Activated T-cell treated with anti-CD3 and anti-CD28 coated beads, Interleukin-2, amount 50 U/mL, for 48 hours (primary cell): ENCODE results near the gene FXYD6.

ENCODE experiments used
- DNase-seq, 2 experiments: peaks; one replicate each; pipeline ENCODE4 v3.0.0-alpha.2; 2020

Gene FXYD6

GRCh38 chr11:117909611-117910382 lies 33.3 kb upstream of the FXYD6 start:
- DNase-seq = no peak

GRCh38 chr11:117908959-117909610 lies 32.6 kb upstream of the FXYD6 start:
- no peak for DNase-seq

- no peak for DNase-seq
These were observed 31.8 kb upstream of the FXYD6 start for GRCh38 chr11:117908109-117908895.

GRCh38 chr11:117907276-117908108 lies 31.0 kb upstream of the FXYD6 start:
- peak; percentile 84 to 87 for DNase-seq

GRCh38 chr11:117906710-117907109 lies 30.3 kb upstream of the FXYD6 start:
- DNase-seq = no peak

- no peak for DNase-seq
These were observed 29.7 kb upstream of the FXYD6 start for GRCh38 chr11:117906126-117906525.

- no peak for DNase-seq
These were observed 29.1 kb upstream of the FXYD6 start for GRCh38 chr11:117905524-117905923.

- DNase-seq = no peak
These were observed 27.3 kb upstream of the FXYD6 start for GRCh38 chr11:117903505-117904382.

GRCh38 chr11:117902001-117902845 lies 25.8 kb upstream of the FXYD6 start:
- DNase-seq = no peak

GRCh38 chr11:117901601-117902000 lies 25.1 kb upstream of the FXYD6 start:
- no peak for DNase-seq

- no peak for DNase-seq
These were observed 24.4 kb upstream of the FXYD6 start for GRCh38 chr11:117900720-117901440.

GRCh38 chr11:117900121-117900648 lies 23.7 kb upstream of the FXYD6 start:
- no peak for DNase-seq

- DNase-seq = no peak
These were observed 21.6 kb upstream of the FXYD6 start for GRCh38 chr11:117898059-117898458.

GRCh38 chr11:117892651-117893050 lies 16.2 kb upstream of the FXYD6 start:
- DNase-seq = no peak

- DNase-seq = peak in 1 of 2 experiments; percentile 2
These were observed 14.9 kb upstream of the FXYD6 start for GRCh38 chr11:117891362-117891761.

- peak; percentile 4 to 5 for DNase-seq
These were observed 11.7 kb upstream of the FXYD6 start for GRCh38 chr11:117888139-117888566.

GRCh38 chr11:117887431-117888138 lies 11.1 kb upstream of the FXYD6 start:
- DNase-seq = peak; percentile 7 to 9

- DNase-seq = no peak
These were observed 9.3 kb upstream of the FXYD6 start for GRCh38 chr11:117885777-117886176.

- DNase-seq = peak; percentile 34 to 50
These were observed 8.5 kb upstream of the FXYD6 start for GRCh38 chr11:117884994-117885393.
